Ovary (tissue), 3 donors: ENCODE measurements around the gene MAGEH1.
"Not testable (repeated sequence)": the region's sequence is repeated elsewhere in the genome, so short reads cannot be mapped to it uniquely, and the experiment has no call there.

Experiments
- POLR2A ChIP-seq: fragments of 450-650 bp; IDR thresholded peaks from one replicate; pipeline ENCODE4 v1.6.1; 2017; ENCODE audit warnings: antibody characterized with exemption, mild to moderate bottlenecking, moderate library complexity
- TF ChIP-seq, protein P1 (sequence below), 3 donors: fragments of 450-650 bp in 2 of 3; fragments of 200-600 bp in 1 of 3; IDR thresholded peaks; one replicate each; pipeline versions ENCODE4 v1.5.1 to v1.8.0; 2016 to 2022; ENCODE audit warnings: antibody characterized with exemption in 3 of 3, mild to moderate bottlenecking in 1 of 3
- donor health status: DM: no; HTN: no; CAD: no.

- TF ChIP-seq, protein P1, sequence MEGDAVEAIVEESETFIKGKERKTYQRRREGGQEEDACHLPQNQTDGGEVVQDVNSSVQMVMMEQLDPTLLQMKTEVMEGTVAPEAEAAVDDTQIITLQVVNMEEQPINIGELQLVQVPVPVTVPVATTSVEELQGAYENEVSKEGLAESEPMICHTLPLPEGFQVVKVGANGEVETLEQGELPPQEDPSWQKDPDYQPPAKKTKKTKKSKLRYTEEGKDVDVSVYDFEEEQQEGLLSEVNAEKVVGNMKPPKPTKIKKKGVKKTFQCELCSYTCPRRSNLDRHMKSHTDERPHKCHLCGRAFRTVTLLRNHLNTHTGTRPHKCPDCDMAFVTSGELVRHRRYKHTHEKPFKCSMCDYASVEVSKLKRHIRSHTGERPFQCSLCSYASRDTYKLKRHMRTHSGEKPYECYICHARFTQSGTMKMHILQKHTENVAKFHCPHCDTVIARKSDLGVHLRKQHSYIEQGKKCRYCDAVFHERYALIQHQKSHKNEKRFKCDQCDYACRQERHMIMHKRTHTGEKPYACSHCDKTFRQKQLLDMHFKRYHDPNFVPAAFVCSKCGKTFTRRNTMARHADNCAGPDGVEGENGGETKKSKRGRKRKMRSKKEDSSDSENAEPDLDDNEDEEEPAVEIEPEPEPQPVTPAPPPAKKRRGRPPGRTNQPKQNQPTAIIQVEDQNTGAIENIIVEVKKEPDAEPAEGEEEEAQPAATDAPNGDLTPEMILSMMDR (IDR thresholded peaks at IDR 0.05), result not testable (repeated sequence)
- not testable (repeated sequence) for TF ChIP-seq POLR2A
Observed at GRCh38 chrX:55464050-55464449, 12.1 kb downstream of the MAGEH1 start.
